ENCODE results near the gene RMND5A.

GRCh38 chr2:86769838-86770237 is 49.7 kb downstream of the RMND5A start:
- TF ChIP-seq CTCF (IDR thresholded peaks at IDR 0.05 in 8 of 11, conservative IDR thresholded peaks at IDR 0.05 in 3 of 11): no peak
- TF ChIP-seq POLR2A (IDR thresholded peaks at IDR 0.05): no peak
